Osteocyte (in vitro differentiated cells): ENCODE data around the gene SPAG16. TPM values are rescaled to one million over a fixed set of nuclear protein-coding genes. Genes with fewer than 3 reads are reported as not detected.

ENCODE experiments used
- DNase-seq: peaks from one replicate; pipeline ENCODE4 v3.0.0; 2021; ENCODE audit warnings: mixed read lengths; ENCODE audit not compliant: unreplicated experiment; ENCODE audit errors: extremely low spot score
- H3K27ac Mint-ChIP-seq: one replicate; pipeline ENCODE4 v1.8.0; 2021; ENCODE audit warnings: mild to moderate bottlenecking, mixed read lengths; ENCODE audit not compliant: unreplicated experiment
- H3K27me3 Mint-ChIP-seq: one replicate; pipeline ENCODE4 v1.8.0; 2021; ENCODE audit warnings: mixed read lengths; ENCODE audit not compliant: unreplicated experiment
- H3K36me3 Mint-ChIP-seq: one replicate; pipeline ENCODE4 v1.8.0; 2021; ENCODE audit warnings: mixed read lengths; ENCODE audit not compliant: unreplicated experiment
- H3K4me1 Mint-ChIP-seq: one replicate; pipeline ENCODE4 v1.8.0; 2021; ENCODE audit warnings: mixed read lengths; ENCODE audit not compliant: unreplicated experiment
- H3K4me3 Mint-ChIP-seq: one replicate; pipeline ENCODE4 v1.8.0; 2021; ENCODE audit warnings: mild to moderate bottlenecking, moderate library complexity, mixed read lengths; ENCODE audit not compliant: unreplicated experiment
- H3K9me3 Mint-ChIP-seq: one replicate; pipeline ENCODE4 v1.8.0; 2021; ENCODE audit warnings: mixed read lengths; ENCODE audit not compliant: unreplicated experiment
- CTCF ChIP-seq: fragments of 200-600 bp; sonication (generic); IDR thresholded peaks from 2 replicates; pipeline ENCODE4 v1.5.0; 2021; ENCODE audit warnings: antibody characterized with exemption, mild to moderate bottlenecking, moderate library complexity
- total RNA-seq: library from RNA; stranded (reverse); gene quantifications from 2 replicates; pipeline ENCODE4 v1.2.1, GENCODE V29; 2021

The SPAG16 gene
- total RNA-seq, 1 donor from 2014 or later, result 20.7 TPM

GRCh38 chr2:213806125-213806726 lies 522.0 kb downstream of the SPAG16 start:
- DNase-seq, result no peak
- H3K9me3 Mint-ChIP-seq, result no peaks in the 10 kb centered on the region

GRCh38 chr2:213816583-213816982 lies 532.3 kb downstream of the SPAG16 start:
- TF ChIP-seq CTCF, result no peak
- Mint-ChIP-seq H3K4me1 (peaks cover 13% of the 10 kb centered on the region), H3K27ac (no peak overlapping the region), H3K9me3 (no peaks in the 10 kb centered on the region), H3K4me3 (no peak overlapping the region), H3K27me3 (no peaks in the 10 kb centered on the region), H3K36me3 (no peaks in the 10 kb centered on the region)
- DNase-seq, result no peak

More at GRCh38 chr2:213806125-213806726, 522.0 kb downstream of the SPAG16 start:
- Mint-ChIP-seq H3K4me3 (no peak overlapping the region), H3K4me1 (no peaks in the 10 kb centered on the region), H3K36me3 (no peaks in the 10 kb centered on the region), H3K27ac (no peak overlapping the region), H3K27me3 (peaks cover 4% of the 10 kb centered on the region)
- peak; percentile 67 for TF ChIP-seq CTCF

- no peak for DNase-seq
- no peak for TF ChIP-seq CTCF
- peak overlapping the region; percentile 29 for H3K27ac Mint-ChIP-seq
Measured at GRCh38 chr2:213818436-213818835, 534.2 kb downstream of the SPAG16 start.

GRCh38 chr2:213834331-213834730 lies 550.1 kb downstream of the SPAG16 start:
- H3K4me3 Mint-ChIP-seq, result no peak overlapping the region
- no peaks in the 10 kb centered on the region for H3K36me3 Mint-ChIP-seq
- DNase-seq, result no peak
- no peak for TF ChIP-seq CTCF
- H3K27me3 Mint-ChIP-seq, result no peaks in the 10 kb centered on the region
- H3K9me3 Mint-ChIP-seq, result peaks cover 3% of the 10 kb centered on the region
- H3K27ac Mint-ChIP-seq, result peak overlapping the region; percentile 28
- peaks cover 11% of the 10 kb centered on the region for H3K4me1 Mint-ChIP-seq

More at GRCh38 chr2:213818436-213818835, 534.2 kb downstream of the SPAG16 start:
- no peaks in the 10 kb centered on the region for H3K27me3 Mint-ChIP-seq
- H3K36me3 Mint-ChIP-seq, result no peaks in the 10 kb centered on the region
- peaks cover 7% of the 10 kb centered on the region for H3K9me3 Mint-ChIP-seq
- H3K4me1 Mint-ChIP-seq, result peaks cover 13% of the 10 kb centered on the region
- H3K4me3 Mint-ChIP-seq, result no peak overlapping the region

- no peak overlapping the region for H3K4me3 Mint-ChIP-seq
- H3K4me1 Mint-ChIP-seq, result peaks cover 15% of the 10 kb centered on the region
- no peaks in the 10 kb centered on the region for H3K36me3 Mint-ChIP-seq
- H3K9me3 Mint-ChIP-seq, result peaks cover 3% of the 10 kb centered on the region
- H3K27ac Mint-ChIP-seq, result peak overlapping the region; percentile 28
- TF ChIP-seq CTCF, result no peak
- no peak for DNase-seq
- no peaks in the 10 kb centered on the region for H3K27me3 Mint-ChIP-seq
Measured at GRCh38 chr2:213834746-213835145, 550.5 kb downstream of the SPAG16 start.
